DND-41 (cell line): ENCODE data around the gene DCP1A.

Source experiments
- CTCF ChIP-seq: IDR thresholded peaks from 2 replicates; pipeline ENCODE4 v1.5.1; 2012; ENCODE audit warnings: borderline replicate concordance, low read length, moderate library complexity, mild to moderate bottlenecking; ENCODE audit not compliant: poor library complexity, severe bottlenecking; ENCODE audit errors: extremely low read depth
- EZH2 ChIP-seq: IDR thresholded peaks from 3 replicates; pipeline ENCODE4 v1.6.1; 2012; ENCODE audit warnings: borderline replicate concordance, low read depth, mild to moderate bottlenecking, moderate library complexity, low read length, inconsistent platforms; ENCODE audit not compliant: severe bottlenecking

GRCh38 chr3:53380306-53380705 is 33.0 kb upstream of the DCP1A start:
- TF ChIP-seq CTCF (no peak), EZH2 (no peak)
